A549 (cell line): ENCODE results near the gene TMEM129. TPM values are rescaled to one million over a fixed set of nuclear protein-coding genes. Genes with fewer than 3 reads are reported as not detected.
"Not testable (repeated sequence)": the region's sequence is repeated elsewhere in the genome, so short reads cannot be mapped to it uniquely, and the experiment has no call there.

Experiments used
- ATAC-seq, 2 experiments: fragments of 200-7000 bp in 1 of 2; fragments of >200 bp in 1 of 2; cut with Nextera tagmentation in 1 of 2; cut with Tn5 transposase in 1 of 2; 3 replicates each; pipeline versions ENCODE4 v1.8.0 to v1.9.1; 2018 to 2020; ENCODE audit warnings: mild to moderate bottlenecking in 1 of 2, moderate library complexity in 1 of 2
- CTCF ChIA-PET: fragments of 300-600 bp; sonication (Branson Sonifier 250); formaldehyde crosslinking; extraction: SDS; loops from one replicate; lab custom pipeline; 2021; ENCODE audit warnings: antibody characterized with exemption, inconsistent platforms; lab: Yijun Ruan, JAX
- POLR2A ChIA-PET: fragments of 350-600 bp; formaldehyde crosslinking; extraction: SDS; loops from one replicate; lab custom pipeline; 2021; ENCODE audit warnings: antibody characterized with exemption, inconsistent platforms; lab: Yijun Ruan, JAX
- DNase-seq, 2 experiments: peaks; one replicate each; pipeline versions ENCODE4 v3.0.0 to v3.0.0-alpha.2; 2011 to 2016; ENCODE audit warnings: low read depth in 1 of 2, low spot score in 1 of 2
- FAIRE-seq: peaks from 2 replicates; lab custom pipeline; 2011; peaks lifted over from hg19 to GRCh38; lab: Jason Lieb, UNC
- H3K27ac ChIP-seq, 2 experiments: fragments of >200 bp; sonication (Bioruptor Twin); formaldehyde crosslinking; 3 replicates each; pipeline ENCODE4 v1.5.1; 2016 to 2017
- H3K4me1 ChIP-seq: fragments of >200 bp; sonication (Bioruptor Twin); formaldehyde crosslinking; 3 replicates; pipeline ENCODE4 v1.6.1; 2016
- H3K4me2 ChIP-seq: fragments of >200 bp; sonication (Bioruptor Twin); formaldehyde crosslinking; 3 replicates; pipeline ENCODE4 v1.6.1; 2016
- H3K4me3 ChIP-seq: fragments of >200 bp; sonication (Bioruptor Twin); formaldehyde crosslinking; 3 replicates; pipeline ENCODE4 v1.5.1; 2016
- H3K9me3 ChIP-seq: fragments of >200 bp; sonication (Bioruptor Twin); formaldehyde crosslinking; 3 replicates; pipeline ENCODE4 v1.6.1; 2016
- BCL3 ChIP-seq: fragments of >200 bp; sonication (Bioruptor Twin); formaldehyde crosslinking; IDR thresholded peaks from 3 replicates; pipeline ENCODE4 v1.6.1; 2016
- CBX8 ChIP-seq: fragments of 200-600 bp; sonication (generic); IDR thresholded peaks from 2 replicates; pipeline ENCODE4 v1.6.1; 2016
- CEBPB ChIP-seq, 2 experiments: fragments of >200 bp in 1 of 2; sonication (Bioruptor Twin) in 1 of 2; formaldehyde crosslinking in 1 of 2; IDR thresholded peaks; 2 replicates each; pipeline ENCODE4 v1.6.1; 2012 to 2016
- CHD4 ChIP-seq: fragments of 200-600 bp; sonication (generic); IDR thresholded peaks from 2 replicates; pipeline ENCODE4 v1.6.1; 2016; ENCODE audit warnings: antibody characterized with exemption, mild to moderate bottlenecking, borderline replicate concordance
- EHF ChIP-seq: fragments of 250-450 bp; sonication (Bioruptor Pico); IDR thresholded peaks from 2 replicates; pipeline ENCODE4 v1.5.0; 2020; ENCODE audit warnings: mild to moderate bottlenecking
- EP300 ChIP-seq, 2 experiments: fragments of >200 bp; sonication (Bioruptor Twin); formaldehyde crosslinking; IDR thresholded peaks; 2 replicates in 1 of 2; 3 replicates in 1 of 2; pipeline ENCODE4 v1.6.1; 2016 to 2017
- FOSB ChIP-seq: fragments of 250-450 bp; sonication (Bioruptor Pico); IDR thresholded peaks from 2 replicates; pipeline ENCODE4 v1.5.0; 2020; ENCODE audit warnings: mild to moderate bottlenecking, moderate library complexity
- HDAC2 ChIP-seq: fragments of 200-600 bp; sonication (generic); IDR thresholded peaks from 2 replicates; pipeline ENCODE4 v1.6.1; 2016
- HOXB13 ChIP-seq: fragments of 250-450 bp; sonication (Bioruptor Pico); IDR thresholded peaks from 2 replicates; pipeline ENCODE4 v1.5.0; 2020; ENCODE audit warnings: low read depth, mild to moderate bottlenecking, moderate library complexity
- HOXB5 ChIP-seq: fragments of 250-450 bp; sonication (Bioruptor Pico); IDR thresholded peaks from 2 replicates; pipeline ENCODE4 v1.5.0; 2020; ENCODE audit warnings: mild to moderate bottlenecking, moderate library complexity
- JUN ChIP-seq, 2 experiments: fragments of >200 bp; sonication (Bioruptor Twin); formaldehyde crosslinking; IDR thresholded peaks; 2 replicates in 1 of 2; 3 replicates in 1 of 2; pipeline ENCODE4 v1.6.1; 2016 to 2017
- KDM1A ChIP-seq: fragments of 200-600 bp; sonication (generic); IDR thresholded peaks from 2 replicates; pipeline ENCODE4 v1.6.1; 2016; ENCODE audit warnings: low read depth, mild to moderate bottlenecking
- KDM5A ChIP-seq: fragments of 200-600 bp; sonication (generic); IDR thresholded peaks from 2 replicates; pipeline ENCODE4 v1.6.1; 2016; ENCODE audit warnings: antibody characterized with exemption, mild to moderate bottlenecking
- NFE2L2 ChIP-seq: fragments of 150-350 bp; conservative IDR thresholded peaks from 2 replicates; pipeline ENCODE4 v1.6.1; 2014; ENCODE audit warnings: low read length
- NPAS2 ChIP-seq: fragments of 250-450 bp; sonication (Bioruptor Pico); IDR thresholded peaks from 2 replicates; pipeline ENCODE4 v1.8.0; 2022; ENCODE audit warnings: mild to moderate bottlenecking, moderate library complexity, borderline replicate concordance
- POLR2A ChIP-seq: IDR thresholded peaks from 2 replicates; pipeline ENCODE4 v1.6.1; 2012; ENCODE audit warnings: mild to moderate bottlenecking, low read length
- RARB ChIP-seq: fragments of 250-450 bp; sonication (Bioruptor Pico); IDR thresholded peaks from 2 replicates; pipeline ENCODE4 v1.8.0; 2021; ENCODE audit warnings: mild to moderate bottlenecking, moderate library complexity
- RNF2 ChIP-seq: fragments of 200-600 bp; sonication (generic); IDR thresholded peaks from 2 replicates; pipeline ENCODE4 v1.6.1; 2016; ENCODE audit warnings: low read depth, mild to moderate bottlenecking, antibody characterized with exemption, moderate library complexity, borderline replicate concordance
- SMC3 ChIP-seq: fragments of >200 bp; sonication (Bioruptor Twin); formaldehyde crosslinking; IDR thresholded peaks from 3 replicates; pipeline ENCODE4 v1.6.1; 2018; ENCODE audit warnings: inconsistent platforms
- TFCP2L1 ChIP-seq: fragments of 250-450 bp; sonication (Bioruptor Pico); IDR thresholded peaks from 2 replicates; pipeline ENCODE4 v1.5.0; 2021; ENCODE audit warnings: mild to moderate bottlenecking
- ZC3H11A ChIP-seq: fragments of 450-650 bp; IDR thresholded peaks from 2 replicates; pipeline ENCODE4 v1.6.1; 2014; ENCODE audit warnings: antibody characterized with exemption, mild to moderate bottlenecking
- ZFP36 ChIP-seq: fragments of 450-650 bp; IDR thresholded peaks from 2 replicates; pipeline ENCODE4 v1.6.1; 2014; ENCODE audit warnings: borderline replicate concordance; ENCODE audit not compliant: partially characterized antibody
- ZSCAN20 ChIP-seq: fragments of 250-450 bp; sonication (Bioruptor Pico); IDR thresholded peaks from 2 replicates; pipeline ENCODE4 v1.8.0; 2022; ENCODE audit warnings: mild to moderate bottlenecking, moderate library complexity
- WGBS: methylation state at CpG from one replicate; pipeline ENCODE4 v1.1.6; 2017; ENCODE audit errors: missing lambda C conversion rate; 5-methylcytosine and 5-hydroxymethylcytosine counted together
- polyA plus RNA-seq, 4 experiments: library from polyadenylated mRNA; depleted of rRNA in 3 of 4; stranded (reverse); fragments of >200 nt; fragmentation: RNase III in 1 of 4; extraction: RNeasy Plus Mini Kit Qiagen cat#74134 plus additional on column Dnase treatment in 1 of 4; gene quantifications; 2 replicates in 3 of 4; 3 replicates in 1 of 4; pipeline ENCODE4 v1.2.3, GENCODE V29; 2011 to 2017
- TF ChIP-seq, protein P1 (sequence below): IDR thresholded peaks from 2 replicates; pipeline ENCODE4 v1.6.1; 2012
- TF ChIP-seq, protein P2 (sequence below): fragments of 150-350 bp; IDR thresholded peaks from 2 replicates; pipeline ENCODE4 v1.6.1; 2014; ENCODE audit warnings: low read depth, mild to moderate bottlenecking, low read length

TMEM129 gene
- polyA plus RNA-seq, 2 of the 4 experiments (the other 2 are of a cell fraction) = 12.7 to 20.4 TPM

DNA sequence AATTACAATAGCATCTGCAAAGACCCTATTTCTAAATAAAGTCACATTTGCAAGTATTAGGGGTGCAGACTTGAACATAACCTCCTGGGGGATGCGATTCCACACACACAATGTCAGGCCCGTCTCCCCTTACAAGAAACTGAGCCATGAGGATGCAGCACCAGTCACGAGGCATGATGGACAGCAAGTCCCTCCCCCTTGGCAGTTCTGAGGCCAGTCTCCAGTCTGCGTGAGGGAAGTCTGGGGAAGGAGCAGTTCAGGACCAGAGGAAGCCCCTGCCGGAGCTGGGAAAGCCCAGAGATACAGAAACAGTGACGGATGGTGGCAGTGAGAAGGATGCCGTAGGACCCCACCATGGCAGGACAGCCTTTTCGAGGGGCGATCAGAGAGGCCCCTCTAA is 46.4 kb downstream of the TMEM129 start:
- WGBS = 69% methylated on average over 8 of the region's 9 CpGs
- CTCF ChIA-PET = interaction anchor here (0.8 to 1.8 kb wide), 2 partner anchors 19 to 47 kb away, joined by 3 to 7 read pairs; no protein-coding TSS in a partner anchor
- POLR2A ChIA-PET = no interaction called here
- H3K9me3 ChIP-seq = no peaks in the 10 kb centered on the region
- FAIRE-seq (no peak), ATAC-seq (no peak; a peak in 1 of 6 replicates), DNase-seq (no peak)
- no peaks in the 10 kb centered on the region for H3K4me1 ChIP-seq
- TF ChIP-seq EP300 (IDR thresholded peaks at IDR 0.05) = no peak
- TF ChIP-seq POLR2A = no peak
- no peak for TF ChIP-seq HOXB13 (CRISPR knock-in tag)
- TF ChIP-seq CHD4 = no peak
- H3K4me2 ChIP-seq = no peak overlapping the region
- H3K27ac ChIP-seq = no peak overlapping the region
- H3K4me3 ChIP-seq = no peak overlapping the region

- H3K4me1 ChIP-seq = no peaks in the 10 kb centered on the region
- no peak for FAIRE-seq
- no peaks in the 10 kb centered on the region for H3K9me3 ChIP-seq
- H3K4me2 ChIP-seq = no peak overlapping the region
- no peak overlapping the region for H3K4me3 ChIP-seq
- TF ChIP-seq FOSB (CRISPR knock-in tag) = no peak
- TF ChIP-seq CHD4 = no peak
- no peak for TF ChIP-seq ZC3H11A
- TF ChIP-seq CEBPB (IDR thresholded peaks at IDR 0.05) = no peak
- no peak for TF ChIP-seq RARB (CRISPR knock-in tag)
- no peak for TF ChIP-seq HOXB5 (CRISPR knock-in tag)
- TF ChIP-seq RNF2 = no peak
- no peak for TF ChIP-seq NFE2L2
- no peak for TF ChIP-seq CBX8
- no peak for TF ChIP-seq EP300 (IDR thresholded peaks at IDR 0.05)
- TF ChIP-seq KDM5A = no peak
- TF ChIP-seq, protein P1, sequence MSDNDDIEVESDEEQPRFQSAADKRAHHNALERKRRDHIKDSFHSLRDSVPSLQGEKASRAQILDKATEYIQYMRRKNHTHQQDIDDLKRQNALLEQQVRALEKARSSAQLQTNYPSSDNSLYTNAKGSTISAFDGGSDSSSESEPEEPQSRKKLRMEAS = no peak
- no peak for TF ChIP-seq HOXB13 (CRISPR knock-in tag)
- TF ChIP-seq JUN (IDR thresholded peaks at IDR 0.05) = no peak
- no peak for TF ChIP-seq TFCP2L1 (CRISPR knock-in tag)
- DNase-seq = no peak
- no peak overlapping the region for H3K27ac ChIP-seq
- 90% methylated on average over 20 of the region's 20 CpGs for WGBS
- CTCF ChIA-PET = interaction anchor here (0.8 to 1.8 kb wide), 2 partner anchors 20 to 48 kb away, joined by 3 to 7 read pairs; no protein-coding TSS in a partner anchor
- ATAC-seq = no peak
- POLR2A ChIA-PET = no interaction called here
Measured at GRCh38 chr4:1673671-1674070, 47.5 kb downstream of the TMEM129 start.

DNA sequence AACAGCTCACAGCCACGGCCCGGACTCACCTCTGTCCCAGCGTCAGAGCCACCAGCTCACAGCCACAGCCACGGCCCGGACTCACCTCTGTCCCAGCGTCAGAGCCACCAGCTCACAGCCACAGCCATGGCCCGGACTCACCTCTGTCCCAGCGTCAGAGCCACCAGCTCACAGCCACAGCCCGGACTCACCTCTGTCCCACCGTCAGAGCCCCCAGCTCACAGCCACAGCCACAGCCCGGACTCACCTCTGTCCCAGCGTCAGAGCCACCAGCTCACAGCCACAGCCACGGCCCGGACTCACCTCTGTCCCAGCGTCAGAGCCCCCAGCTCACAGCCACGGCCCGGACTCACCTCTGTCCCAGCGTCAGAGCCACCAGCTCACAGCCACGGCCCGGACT is 50.1 kb downstream of the TMEM129 start:
- H3K4me3 ChIP-seq, H3K4me2 ChIP-seq, DNase-seq, H3K9me3 ChIP-seq, H3K4me1 ChIP-seq, FAIRE-seq, POLR2A ChIA-PET, ATAC-seq, CTCF ChIA-PET, H3K27ac ChIP-seq: not testable (repeated sequence)
- WGBS = 81% methylated on average over 5 of the region's 20 CpGs

GRCh38 chr4:1670279-1670678 is 50.8 kb downstream of the TMEM129 start:
- Histone ChIP-seq H3K4me3 (no peak overlapping the region), H3K4me1 (no peaks in the 10 kb centered on the region), H3K4me2 (no peak overlapping the region), H3K9me3 (no peaks in the 10 kb centered on the region), H3K27ac (no peak overlapping the region)
- 67% methylated on average over 2 of the region's 11 CpGs for WGBS
- POLR2A ChIA-PET = no interaction called here
- CTCF ChIA-PET = no interaction called here
- DNase-seq = no peak
- ATAC-seq = no peak
- no peak for FAIRE-seq
- TF ChIP-seq ZFP36 (no peak), HOXB13 (CRISPR knock-in tag) (no peak), NPAS2 (CRISPR knock-in tag) (no peak), ZSCAN20 (CRISPR knock-in tag) (no peak), KDM1A (no peak), SMC3 (no peak), TFCP2L1 (CRISPR knock-in tag) (no peak), HDAC2 (no peak), BCL3 (no peak), EHF (CRISPR knock-in tag) (no peak), POLR2A (no peak)
- TF ChIP-seq, protein P2, sequence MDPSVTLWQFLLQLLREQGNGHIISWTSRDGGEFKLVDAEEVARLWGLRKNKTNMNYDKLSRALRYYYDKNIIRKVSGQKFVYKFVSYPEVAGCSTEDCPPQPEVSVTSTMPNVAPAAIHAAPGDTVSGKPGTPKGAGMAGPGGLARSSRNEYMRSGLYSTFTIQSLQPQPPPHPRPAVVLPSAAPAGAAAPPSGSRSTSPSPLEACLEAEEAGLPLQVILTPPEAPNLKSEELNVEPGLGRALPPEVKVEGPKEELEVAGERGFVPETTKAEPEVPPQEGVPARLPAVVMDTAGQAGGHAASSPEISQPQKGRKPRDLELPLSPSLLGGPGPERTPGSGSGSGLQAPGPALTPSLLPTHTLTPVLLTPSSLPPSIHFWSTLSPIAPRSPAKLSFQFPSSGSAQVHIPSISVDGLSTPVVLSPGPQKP = no peak
- TF ChIP-seq, protein P1 = no peak
